ENCODE results near the gene FAM3A.

The FAM3A gene

GRCh38 chrX:154463611-154464220, 52.3 kb downstream of the FAM3A start:
- Mint-ChIP-seq H3K27ac (no peak overlapping the region), H3K4me3 (no peak overlapping the region), H3K36me3 (ENCODE audit: low read depth) (peaks cover 12% of the 10 kb centered on the region), H3K9me3 (peaks cover 35% of the 10 kb centered on the region), H3K27me3 (ENCODE audit: low read depth, poor library complexity) (no peaks in the 10 kb centered on the region), H3K4me1 (peaks cover 7% of the 10 kb centered on the region)
- TF ChIP-seq CTCF (IDR thresholded peaks at IDR 0.05), result no peak
- DNase-seq, result no peak

GRCh38 chrX:154462396-154462795, 53.6 kb downstream of the FAM3A start:
- DNase-seq, result no peak
- TF ChIP-seq CTCF (IDR thresholded peaks at IDR 0.05), result no peak
- Mint-ChIP-seq H3K4me3 (no peak overlapping the region), H3K36me3 (ENCODE audit: low read depth) (peaks cover 14% of the 10 kb centered on the region), H3K27ac (no peak overlapping the region), H3K9me3 (peaks cover 39% of the 10 kb centered on the region), H3K27me3 (ENCODE audit: low read depth, poor library complexity) (peaks cover under 1% of the 10 kb centered on the region), H3K4me1 (peaks cover 9% of the 10 kb centered on the region)

GRCh38 chrX:154460326-154460725, 55.7 kb downstream of the FAM3A start:
- Mint-ChIP-seq H3K27me3 (ENCODE audit: low read depth, poor library complexity) (peaks cover 3% of the 10 kb centered on the region), H3K9me3 (peaks cover 39% of the 10 kb centered on the region), H3K4me3 (peak overlapping the region; percentile 87), H3K36me3 (ENCODE audit: low read depth) (peaks cover 17% of the 10 kb centered on the region), H3K4me1 (peaks cover 12% of the 10 kb centered on the region), H3K27ac (no peak overlapping the region)
- TF ChIP-seq CTCF (IDR thresholded peaks at IDR 0.05), result no peak
- DNase-seq, result no peak

GRCh38 chrX:154459832-154460231, 56.2 kb downstream of the FAM3A start:
- TF ChIP-seq CTCF (IDR thresholded peaks at IDR 0.05), result no peak
- peaks cover 3% of the 10 kb centered on the region for H3K27me3 Mint-ChIP-seq (ENCODE audit: low read depth, poor library complexity)
- H3K4me3 Mint-ChIP-seq, result peak overlapping the region; percentile 87
- H3K4me1 Mint-ChIP-seq, result peaks cover 12% of the 10 kb centered on the region
- peaks cover 17% of the 10 kb centered on the region for H3K36me3 Mint-ChIP-seq (ENCODE audit: low read depth)
- DNase-seq, result peak; percentile 60
- H3K27ac Mint-ChIP-seq, result no peak overlapping the region
- H3K9me3 Mint-ChIP-seq, result peaks cover 40% of the 10 kb centered on the region

- Mint-ChIP-seq H3K4me1 (peaks cover 12% of the 10 kb centered on the region), H3K4me3 (peak overlapping the region; percentile 87), H3K36me3 (ENCODE audit: low read depth) (peaks cover 23% of the 10 kb centered on the region), H3K27ac (peak overlapping the region; percentile 54), H3K27me3 (ENCODE audit: low read depth, poor library complexity) (peaks cover 3% of the 10 kb centered on the region), H3K9me3 (peaks cover 47% of the 10 kb centered on the region)
- DNase-seq, result no peak
- TF ChIP-seq CTCF (IDR thresholded peaks at IDR 0.05), result no peak
These were observed 56.9 kb downstream of the FAM3A start for GRCh38 chrX:154458954-154459778.
